Measurements from ENCODE around the gene METTL15.
"Not testable (repeated sequence)": the region's sequence is repeated elsewhere in the genome, so short reads cannot be mapped to it uniquely, and the experiment has no call there.

Gene METTL15

DNA sequence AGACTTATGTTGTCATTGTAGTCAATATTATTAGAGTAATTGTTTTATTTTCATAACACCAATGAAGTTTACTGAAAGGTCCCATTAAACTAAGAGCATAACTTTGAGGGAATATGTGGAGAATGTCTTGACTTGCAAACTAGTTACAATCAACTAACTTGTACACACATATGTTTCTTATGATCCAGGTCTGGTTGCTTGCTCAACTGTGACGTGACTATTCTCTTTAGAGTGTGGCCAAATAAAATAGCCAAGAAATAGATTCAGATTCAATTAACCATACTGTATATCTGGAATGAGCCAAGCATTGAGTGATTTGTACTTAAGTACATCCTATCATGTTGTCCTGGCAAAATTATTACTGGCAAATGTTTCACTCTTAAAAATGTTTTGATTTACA is 101.7 kb downstream of the METTL15 start:
- no peak for DNase-seq (ENCODE audit: low spot score)

DNA sequence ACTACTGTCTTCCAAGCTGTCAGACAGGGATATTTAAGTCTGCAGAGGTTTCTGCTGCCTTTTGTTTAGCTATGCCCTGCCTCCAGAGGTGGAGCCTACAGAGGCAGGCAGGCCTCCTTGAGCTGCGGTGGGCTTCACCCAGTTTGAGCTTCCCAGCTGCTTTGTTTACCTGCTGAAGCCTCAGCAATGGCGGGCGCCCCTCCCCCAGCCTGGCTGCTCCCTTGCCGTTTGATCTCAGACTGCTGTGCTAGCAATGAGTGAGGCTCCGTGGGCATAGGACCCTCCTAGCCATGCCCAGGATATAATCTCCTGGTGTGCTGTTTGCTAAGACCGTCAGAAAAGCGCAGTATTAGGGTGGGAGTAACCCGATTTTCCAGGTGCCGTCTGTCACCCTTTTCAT is 113.9 kb downstream of the METTL15 start:
- not testable (repeated sequence) for DNase-seq (ENCODE audit: low spot score)

DNA sequence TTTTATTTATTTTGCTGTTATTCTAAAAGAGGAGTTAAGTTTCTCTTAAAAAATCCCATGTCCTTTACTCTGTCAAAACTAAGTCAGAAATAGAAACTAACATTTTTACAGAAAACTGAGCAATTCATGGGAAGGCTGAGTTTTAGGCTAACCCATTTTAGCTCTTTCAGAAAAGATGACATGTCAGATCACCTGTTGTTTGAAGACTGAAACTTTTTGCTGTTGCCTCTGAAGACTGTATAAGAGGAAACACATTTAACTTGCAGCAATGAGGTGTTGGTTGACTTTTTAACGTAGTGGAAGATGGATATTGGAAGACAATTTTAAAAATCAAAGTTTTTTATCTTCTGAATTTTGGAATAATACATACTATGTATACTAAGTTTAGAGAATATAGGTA is 115.4 kb downstream of the METTL15 start:
- DNase-seq (ENCODE audit: low spot score) = no peak

DNA sequence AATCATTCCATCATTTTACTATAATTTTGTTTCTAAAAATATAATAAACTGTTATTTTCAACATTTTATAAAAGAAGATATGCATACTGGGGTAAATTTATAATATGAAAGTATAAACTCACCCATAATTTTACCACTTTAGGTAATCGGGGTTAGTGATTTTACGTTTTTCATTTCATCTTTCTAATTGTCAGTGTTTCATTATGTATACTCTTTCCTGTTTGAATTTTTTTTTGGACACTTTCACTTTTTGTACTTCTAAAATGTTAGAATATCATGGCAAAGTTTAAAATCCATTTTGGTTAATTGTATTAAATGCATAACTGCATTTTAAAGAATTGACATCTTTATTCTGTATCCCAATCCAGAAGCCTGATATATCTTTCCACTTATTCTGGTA is 115.8 kb downstream of the METTL15 start:
- DNase-seq (ENCODE audit: low spot score) = no peak

DNA sequence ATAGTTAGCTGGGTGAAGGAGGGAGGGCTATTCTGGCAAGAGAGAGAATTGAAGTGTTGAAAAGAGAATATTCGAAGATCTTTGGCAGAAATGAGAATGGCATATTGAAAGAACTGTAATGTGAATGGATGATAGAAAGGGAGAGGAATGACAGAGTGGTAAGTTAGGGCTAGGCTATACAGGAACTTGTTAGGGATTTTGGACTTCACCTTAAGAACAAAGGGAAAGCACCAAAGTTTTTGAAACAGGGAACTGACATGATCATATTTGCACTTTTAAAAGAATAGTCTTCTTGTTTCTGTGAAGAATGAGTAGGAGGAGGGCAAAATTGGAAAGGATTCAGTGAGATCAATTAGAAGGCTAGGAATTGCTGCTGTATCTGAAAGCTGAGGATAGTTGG is 119.3 kb downstream of the METTL15 start:
- no peak for DNase-seq (ENCODE audit: low spot score)

DNA sequence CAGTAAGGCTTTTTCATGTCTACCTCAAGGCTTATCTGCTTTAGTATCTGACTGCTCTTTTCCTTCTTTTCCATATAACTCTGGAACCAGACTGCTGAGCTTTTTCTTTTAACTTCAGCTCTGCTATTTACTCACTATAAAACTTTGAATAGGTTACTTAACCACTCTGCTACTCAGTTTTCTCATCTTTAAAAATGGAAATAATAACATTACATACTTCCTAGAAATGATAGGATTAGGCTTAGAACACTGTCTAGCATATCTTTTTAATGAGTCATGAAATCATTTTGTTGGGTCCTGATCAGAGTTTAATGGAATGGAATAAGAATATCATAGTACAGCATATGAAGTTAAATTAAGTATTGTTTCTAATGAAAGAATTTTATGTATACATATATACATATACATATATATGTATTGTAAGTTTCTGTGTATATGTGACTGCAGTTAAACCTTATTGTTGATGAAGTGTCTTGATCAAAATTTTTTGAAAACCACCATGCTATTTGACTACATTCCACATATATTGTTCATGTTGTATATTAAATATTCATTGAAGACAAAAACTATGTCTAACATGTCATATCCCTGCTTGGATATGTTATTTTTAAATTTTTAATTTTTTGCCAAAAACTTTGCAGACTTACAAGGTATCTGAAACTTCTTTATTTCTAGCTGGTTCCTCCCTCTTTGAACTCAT is 120.2 kb downstream of the METTL15 start:
- no peak for DNase-seq (ENCODE audit: low spot score)

DNA sequence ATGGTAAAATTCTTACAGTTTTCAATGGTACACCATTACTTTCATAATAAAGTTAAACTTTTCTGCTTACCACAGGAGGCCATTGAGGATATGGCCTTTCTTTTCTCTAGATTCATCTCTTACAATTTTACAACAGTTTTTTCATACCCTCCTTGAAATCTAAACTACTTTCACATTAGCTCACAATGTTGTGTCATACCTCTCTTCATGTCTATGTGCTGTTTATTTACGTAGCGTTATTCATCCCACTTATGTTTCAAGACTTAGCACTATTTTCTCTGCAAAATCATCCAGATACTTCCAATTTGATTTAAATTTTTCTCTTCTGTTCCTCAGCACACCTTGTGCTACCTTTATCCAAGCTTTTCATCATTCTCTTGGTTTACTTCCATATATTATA is 123.3 kb downstream of the METTL15 start:
- DNase-seq (ENCODE audit: low spot score) = no peak

DNA sequence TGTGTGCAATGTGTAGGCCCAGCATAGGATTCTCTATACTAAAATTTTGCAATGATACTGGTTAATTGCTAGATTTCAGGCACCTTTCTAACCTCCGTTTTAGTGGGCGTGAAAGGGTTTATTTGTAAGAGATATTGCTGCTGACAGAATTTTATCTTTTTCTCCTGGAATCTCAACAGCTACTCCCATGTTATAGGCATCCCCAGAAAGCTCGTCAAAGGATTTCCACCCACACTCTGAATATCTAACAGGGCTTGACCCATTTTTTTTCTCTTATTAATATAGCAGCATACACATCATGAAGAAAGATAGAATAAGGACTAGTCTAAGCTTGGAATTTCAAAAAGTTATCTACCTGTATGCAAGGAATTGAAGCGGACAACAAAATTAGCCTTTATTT is 124.5 kb downstream of the METTL15 start:
- DNase-seq (ENCODE audit: low spot score) = no peak

DNA sequence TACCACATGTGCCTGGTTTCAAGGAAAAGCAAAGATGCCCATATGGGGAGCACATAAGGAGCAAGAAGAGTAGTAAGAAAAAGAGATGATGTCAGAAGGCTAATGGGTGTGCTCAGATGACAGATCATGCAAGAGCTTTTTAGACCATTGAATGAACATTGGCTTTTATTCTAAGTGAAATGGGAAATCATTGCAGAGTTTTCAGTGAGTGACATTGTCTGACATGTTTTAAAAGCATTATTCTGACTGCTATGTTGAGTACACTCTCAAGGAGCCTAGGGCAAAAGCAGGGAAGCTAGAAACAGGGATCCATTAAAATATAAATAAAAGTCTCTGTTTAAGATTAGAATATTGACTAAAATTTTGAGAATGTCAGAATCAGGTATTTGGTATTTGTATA is 133.6 kb downstream of the METTL15 start:
- no peak for DNase-seq (ENCODE audit: low spot score)

DNA sequence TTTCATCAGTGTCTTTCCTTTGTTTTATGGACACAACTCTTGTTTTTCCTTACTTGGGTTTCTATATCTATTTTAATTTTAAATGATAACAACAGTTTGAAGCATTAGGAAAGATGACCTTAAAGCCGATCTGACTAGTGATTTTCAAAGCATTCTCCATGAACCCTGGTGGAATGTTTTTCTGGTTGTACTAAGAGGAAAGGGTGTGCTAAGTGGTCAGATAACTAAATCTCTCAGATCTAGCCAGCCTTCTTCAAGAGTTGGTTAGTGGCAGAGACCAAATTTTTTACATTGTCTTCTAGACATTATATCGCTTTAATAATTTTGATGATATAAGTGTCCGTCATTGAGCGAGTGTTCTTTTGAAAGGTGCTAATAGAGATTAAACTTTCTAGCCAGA is 134.4 kb downstream of the METTL15 start:
- DNase-seq (ENCODE audit: low spot score) = no peak

DNA sequence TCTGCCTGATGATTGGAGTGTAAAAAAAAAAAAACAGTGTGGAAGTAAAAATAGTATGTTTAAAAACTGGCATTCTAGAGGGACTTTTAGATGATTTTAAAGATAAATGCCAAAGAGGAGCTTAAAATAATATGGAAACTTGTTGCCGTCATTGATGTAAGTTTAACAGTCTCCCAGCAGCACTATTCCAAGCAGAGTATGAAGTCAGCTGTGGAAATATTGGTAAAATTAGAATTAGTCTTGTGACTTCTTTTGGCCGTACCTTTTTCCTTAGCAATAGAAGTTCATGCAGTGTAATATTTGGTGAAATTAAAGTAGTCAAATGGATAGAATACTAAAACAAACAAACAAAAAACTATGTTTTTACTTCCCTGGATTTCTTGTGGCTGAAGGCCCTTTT is 134.9 kb downstream of the METTL15 start:
- DNase-seq (ENCODE audit: low spot score) = no peak

DNA sequence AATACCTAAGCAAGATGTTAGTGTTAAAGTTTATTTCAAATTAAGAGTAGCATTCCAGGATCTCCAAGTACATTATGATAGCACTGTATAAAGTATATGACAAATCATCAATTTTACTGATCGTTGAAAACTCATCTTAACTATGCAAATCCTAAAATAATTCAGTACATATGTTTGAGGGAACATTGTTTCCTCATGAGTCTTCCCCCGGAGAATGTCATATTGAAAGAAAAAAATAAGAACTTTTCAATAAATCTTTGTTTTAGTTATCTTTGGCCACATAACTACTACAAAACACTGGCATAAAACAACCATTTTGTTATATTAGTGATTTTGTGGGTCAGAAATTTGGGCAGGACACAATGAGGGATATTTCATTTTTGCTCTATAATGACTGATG is 135.4 kb downstream of the METTL15 start:
- DNase-seq (ENCODE audit: low spot score) = no peak

DNA sequence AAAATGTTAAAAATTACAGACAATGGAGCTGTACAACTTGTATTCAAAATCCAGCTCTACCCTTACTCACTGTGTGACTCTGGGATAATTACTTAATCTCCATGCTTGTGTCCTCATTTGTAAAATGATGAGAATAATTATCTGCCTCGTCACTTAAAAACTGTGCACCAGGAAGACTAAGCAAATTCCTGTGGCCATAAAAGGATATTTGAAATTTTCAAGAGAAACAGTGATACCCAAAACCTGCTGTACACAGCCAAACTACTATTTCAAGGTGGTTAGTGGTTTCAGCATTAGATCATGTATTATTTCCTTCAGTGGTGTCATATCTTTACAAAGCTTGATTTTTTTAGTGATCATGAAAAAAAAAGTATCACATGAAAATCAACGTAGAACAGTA is 136.9 kb downstream of the METTL15 start:
- no peak for DNase-seq (ENCODE audit: low spot score)

DNA sequence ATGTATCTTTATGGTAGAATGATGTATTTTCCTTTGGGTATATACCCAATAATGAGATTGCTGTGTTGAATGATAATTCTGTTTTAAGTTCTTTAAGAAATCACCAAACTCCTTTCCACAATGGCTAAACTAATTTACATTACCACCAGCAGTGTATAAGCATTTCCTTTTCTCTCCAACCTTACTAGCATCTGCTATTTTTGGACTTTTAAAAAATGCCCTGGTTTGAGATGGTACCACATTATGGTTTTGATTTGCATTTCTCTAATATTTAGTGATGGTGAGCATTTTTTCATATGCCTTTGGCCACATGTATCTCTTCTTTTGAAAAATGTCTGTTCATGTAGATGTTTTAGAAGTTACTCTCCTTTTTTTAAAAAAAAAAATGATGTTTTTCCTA is 142.0 kb downstream of the METTL15 start:
- DNase-seq (ENCODE audit: low spot score) = no peak

DNA sequence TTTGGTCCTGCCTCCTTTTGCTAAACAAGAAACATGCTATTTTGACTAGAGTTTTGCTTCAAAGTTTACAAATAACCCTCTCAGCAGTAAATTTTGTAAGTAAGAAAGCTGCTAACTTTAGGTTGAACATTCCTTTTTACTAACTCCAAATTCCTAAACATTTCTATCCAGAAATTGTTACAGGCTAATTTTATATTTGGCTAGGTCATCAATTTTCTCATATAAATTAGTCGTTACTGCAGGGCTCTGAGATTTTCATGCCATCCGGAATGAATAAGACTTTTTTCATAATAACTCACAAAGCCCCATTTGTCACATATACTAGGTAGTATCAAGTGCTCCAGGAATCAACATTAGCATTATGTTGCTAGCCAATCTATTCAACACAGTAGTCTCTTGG is 143.1 kb downstream of the METTL15 start:
- no peak for DNase-seq (ENCODE audit: low spot score)

DNA sequence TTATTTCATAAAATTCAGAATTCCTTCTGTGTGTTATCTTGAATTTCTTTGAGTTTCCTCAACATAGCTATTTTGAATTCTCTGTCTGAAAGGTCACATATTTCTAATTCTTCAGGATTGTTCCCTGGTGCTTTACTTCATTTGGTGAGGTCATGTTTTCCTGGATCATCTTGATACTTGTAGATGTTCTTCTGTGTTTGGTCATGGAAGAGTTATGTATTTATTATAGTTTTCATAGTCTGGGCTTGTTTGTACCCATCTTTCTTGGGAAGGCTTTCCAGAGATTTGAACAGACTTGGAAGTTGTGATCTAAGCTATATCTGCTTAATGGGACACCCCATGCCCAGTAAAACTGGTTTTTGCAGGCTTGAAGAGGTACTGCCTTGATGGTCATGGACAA is 149.6 kb downstream of the METTL15 start:
- DNase-seq (ENCODE audit: low spot score) = no peak

DNA sequence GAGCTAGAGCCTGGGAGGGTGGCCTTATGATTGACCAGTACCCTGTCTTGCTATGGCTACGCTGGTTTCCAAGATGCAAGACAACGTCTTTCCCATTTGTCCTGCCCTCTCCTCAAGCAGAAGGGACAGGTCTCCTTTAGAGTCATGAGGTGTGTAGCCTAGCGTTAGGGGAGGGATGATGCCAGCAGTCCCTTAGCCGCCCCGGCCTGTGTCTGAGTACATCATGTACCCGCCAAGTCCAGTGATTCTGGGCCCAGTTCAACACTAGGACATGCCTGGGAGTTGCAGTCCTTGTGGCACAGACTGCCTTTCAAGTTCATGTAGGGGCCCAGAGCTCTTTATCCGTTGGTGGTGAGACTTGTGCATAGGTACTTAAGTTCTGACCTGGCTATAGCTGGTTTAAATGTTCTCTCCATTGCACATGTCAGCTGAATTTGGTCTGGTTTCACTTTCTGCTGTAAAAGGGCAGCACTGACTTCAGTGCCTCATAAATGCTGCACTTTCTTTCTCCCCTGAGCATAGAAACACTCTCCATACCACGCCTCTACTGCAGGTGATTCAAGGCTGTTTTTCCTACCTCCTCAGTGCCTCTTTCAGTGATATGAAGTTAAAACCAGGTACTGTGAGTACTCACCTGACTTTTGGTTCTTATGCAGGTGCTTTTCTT is 151.1 kb downstream of the METTL15 start:
- DNase-seq (ENCODE audit: low spot score) = no peak

DNA sequence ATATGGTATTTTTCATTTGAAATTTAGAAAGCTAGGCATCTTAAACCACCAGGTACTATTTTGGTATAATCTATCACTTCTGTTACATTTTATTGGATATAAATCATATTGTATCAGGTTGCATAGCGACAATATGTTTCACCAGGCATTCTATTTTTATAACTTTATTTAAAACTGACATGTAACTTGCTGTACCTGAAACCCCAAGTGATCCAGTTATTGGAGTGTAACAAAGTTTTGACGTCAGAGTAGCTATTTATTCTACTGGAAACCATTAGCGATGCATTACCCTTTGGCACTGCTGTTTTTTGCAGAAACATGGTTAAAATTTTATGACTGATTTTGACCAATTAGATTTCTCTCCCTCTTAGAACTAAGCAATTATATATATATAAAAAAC is 160.7 kb downstream of the METTL15 start:
- DNase-seq (ENCODE audit: low spot score) = no peak

DNA sequence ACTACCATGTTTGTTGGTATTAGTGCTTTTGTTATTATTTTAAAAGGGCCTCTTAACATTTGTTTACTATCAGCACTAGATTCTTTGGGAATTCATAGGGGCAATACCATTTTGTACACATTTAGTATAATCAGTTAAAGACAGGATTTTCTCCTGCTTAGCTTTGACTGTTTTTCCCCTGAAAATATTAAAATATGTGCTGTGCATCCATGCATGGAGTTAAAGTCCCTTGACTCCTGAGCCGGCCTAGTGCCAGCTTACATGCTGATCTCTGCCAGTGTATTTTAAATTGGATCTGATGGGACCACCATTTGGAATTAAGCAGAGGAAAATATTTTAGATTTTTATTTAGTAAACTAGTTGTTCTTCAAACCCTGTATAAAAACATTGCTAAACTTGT is 161.4 kb downstream of the METTL15 start:
- DNase-seq (ENCODE audit: low spot score) = no peak

DNA sequence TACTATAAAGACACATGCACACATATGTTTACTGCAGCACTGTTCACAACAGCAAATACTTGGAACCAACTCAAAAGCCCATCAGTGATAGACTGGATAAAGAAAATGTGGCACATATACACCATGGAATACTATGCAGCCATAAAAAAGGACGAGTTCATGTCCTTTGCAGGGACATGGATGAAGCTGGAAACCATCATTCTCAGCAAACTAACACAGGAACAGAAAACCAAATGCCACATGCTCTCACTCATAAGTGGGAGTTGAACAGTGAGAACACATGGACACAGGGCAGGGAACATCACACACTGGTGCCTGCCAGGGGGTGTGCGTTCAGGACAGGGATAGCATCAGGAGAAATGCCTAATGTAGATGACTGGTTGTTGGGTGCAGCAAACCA is 164.1 kb downstream of the METTL15 start:
- DNase-seq (ENCODE audit: low spot score) = not testable (repeated sequence)

DNA sequence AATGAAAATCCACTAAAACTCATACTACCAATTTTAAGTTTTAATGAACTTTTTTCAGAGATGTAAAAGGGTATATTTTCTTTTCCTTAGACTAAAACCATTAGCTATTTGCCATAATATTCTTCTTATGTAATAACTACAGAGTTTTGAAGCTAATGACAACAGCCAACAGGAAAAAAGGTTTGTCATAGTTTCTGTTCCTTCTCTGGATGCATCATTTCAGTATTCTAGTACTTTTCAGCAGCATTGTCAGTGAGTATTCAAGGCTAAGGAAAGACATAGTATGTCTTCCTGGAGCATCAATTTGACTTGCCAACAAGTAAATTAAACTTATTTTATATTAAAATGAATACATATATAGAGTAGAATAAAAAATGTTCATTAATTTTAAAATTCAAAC is 166.0 kb downstream of the METTL15 start:
- no peak for DNase-seq (ENCODE audit: low spot score)

DNA sequence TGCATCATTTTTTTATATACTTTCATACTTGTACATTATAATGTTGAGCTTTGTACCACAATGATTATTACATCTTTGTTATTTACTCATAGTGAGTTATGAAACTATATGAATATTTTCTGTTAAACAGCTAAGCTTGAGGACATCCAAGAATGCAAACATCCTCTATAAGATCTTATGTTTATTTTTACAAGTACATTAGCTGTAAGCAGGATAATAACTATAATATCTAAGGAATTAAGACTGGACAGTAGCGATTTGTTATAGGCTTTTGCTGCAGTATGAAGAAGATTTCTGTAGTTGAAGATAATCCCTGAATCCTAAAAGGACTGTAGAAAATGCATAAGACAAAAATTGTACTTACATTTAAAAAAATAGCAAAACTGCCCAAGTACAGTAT is 176.0 kb downstream of the METTL15 start:
- no peak for DNase-seq (ENCODE audit: low spot score)

DNA sequence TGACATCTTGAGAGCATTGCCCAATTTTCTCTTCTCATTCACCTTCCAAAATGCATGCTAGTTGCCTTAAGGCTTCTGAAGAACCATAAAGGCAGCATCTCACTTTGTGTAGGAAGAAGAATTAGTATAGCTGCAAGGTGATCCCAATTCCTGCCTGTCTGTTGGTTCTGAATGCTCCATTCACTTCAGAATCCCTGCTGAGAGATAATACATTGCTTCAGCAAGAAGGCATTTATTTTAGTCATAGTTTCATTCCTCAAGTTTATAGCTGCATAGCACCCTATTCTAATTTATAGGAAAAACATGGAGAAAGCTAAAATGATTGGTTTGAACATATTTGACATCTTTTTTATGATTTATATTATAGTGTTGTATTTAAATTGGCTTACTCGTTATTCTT is 181.3 kb downstream of the METTL15 start:
- no peak for DNase-seq (ENCODE audit: low spot score)

DNA sequence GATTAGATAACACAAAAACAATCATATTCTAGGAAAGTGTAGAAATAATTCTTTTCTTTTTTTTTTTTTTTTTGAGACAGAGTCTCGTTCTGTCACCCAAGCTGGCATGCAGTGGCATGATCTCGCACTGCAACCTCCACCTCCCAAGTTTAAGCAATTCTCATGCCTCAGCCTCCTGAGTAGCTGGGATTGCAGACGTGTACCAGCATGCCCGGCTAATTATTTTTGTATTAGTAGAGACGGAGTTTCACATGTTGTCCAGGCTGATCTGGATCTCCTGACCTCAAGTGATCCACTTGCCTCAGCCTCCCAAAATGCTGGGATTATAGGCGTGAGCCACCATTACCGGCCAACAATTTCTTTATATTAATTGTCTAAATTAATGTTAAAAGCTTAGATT is 182.8 kb downstream of the METTL15 start:
- not testable (repeated sequence) for DNase-seq (ENCODE audit: low spot score)
